ENCODE measurements around the gene NOS1AP.

Gene NOS1AP

DNA sequence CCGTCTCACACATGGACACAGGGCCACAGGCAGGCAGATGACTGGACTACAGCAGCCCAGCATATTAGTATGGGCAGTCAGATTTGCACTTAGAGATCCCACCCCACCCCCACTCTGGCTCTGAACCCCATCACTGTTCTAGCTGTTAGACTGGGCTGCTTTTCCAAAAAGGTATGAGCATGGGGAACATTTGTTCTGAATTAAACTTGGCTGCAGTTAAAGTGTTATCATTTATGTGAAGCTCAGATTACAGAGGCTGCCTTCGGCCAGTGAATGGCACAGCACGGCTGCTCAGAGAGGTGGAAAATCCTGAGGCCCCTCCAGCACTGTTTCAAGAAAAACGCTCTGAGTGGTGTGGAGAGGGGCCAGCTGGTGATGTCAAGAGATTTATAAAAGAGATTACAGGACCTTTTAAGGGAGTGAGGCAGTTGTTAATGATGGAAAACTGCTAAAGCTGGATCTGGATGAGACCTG is 6.9 kb upstream of the NOS1AP start:
- no peak for TF ChIP-seq TAF1 (IDR thresholded peaks at IDR 0.05; ENCODE audit: borderline replicate concordance, insufficient read depth, low read length)
- no peak for TF ChIP-seq POLR2AphosphoS5 (IDR thresholded peaks at IDR 0.05; ENCODE audit: low read depth, low read length)
- no peak for TF ChIP-seq FOXP2 (optimal IDR thresholded peaks at IDR 0.05; ENCODE audit: borderline replicate concordance, extremely low read depth, extremely low read length, insufficient read depth)
- TF ChIP-seq REST (IDR thresholded peaks at IDR 0.05; ENCODE audit: insufficient read depth in 1 of 2, low read depth in 2 of 2, low read length in 2 of 2) = no peak
- no peak for TF ChIP-seq SIN3A (IDR thresholded peaks at IDR 0.05; ENCODE audit: borderline replicate concordance, insufficient read depth, low read length)

- no peak for TF ChIP-seq TAF1 (IDR thresholded peaks at IDR 0.05; ENCODE audit: borderline replicate concordance, insufficient read depth, low read length)
- no peak for TF ChIP-seq POLR2AphosphoS5 (IDR thresholded peaks at IDR 0.05; ENCODE audit: low read depth, low read length)
- TF ChIP-seq REST (IDR thresholded peaks at IDR 0.05; ENCODE audit: insufficient read depth in 1 of 2, low read depth in 2 of 2, low read length in 2 of 2) = no peak
- no peak for TF ChIP-seq SIN3A (IDR thresholded peaks at IDR 0.05; ENCODE audit: borderline replicate concordance, insufficient read depth, low read length)
- TF ChIP-seq FOXP2 (optimal IDR thresholded peaks at IDR 0.05; ENCODE audit: borderline replicate concordance, extremely low read depth, extremely low read length, insufficient read depth) = no peak
Observed at GRCh38 chr1:162065016-162065415, 4.5 kb upstream of the NOS1AP start.

DNA sequence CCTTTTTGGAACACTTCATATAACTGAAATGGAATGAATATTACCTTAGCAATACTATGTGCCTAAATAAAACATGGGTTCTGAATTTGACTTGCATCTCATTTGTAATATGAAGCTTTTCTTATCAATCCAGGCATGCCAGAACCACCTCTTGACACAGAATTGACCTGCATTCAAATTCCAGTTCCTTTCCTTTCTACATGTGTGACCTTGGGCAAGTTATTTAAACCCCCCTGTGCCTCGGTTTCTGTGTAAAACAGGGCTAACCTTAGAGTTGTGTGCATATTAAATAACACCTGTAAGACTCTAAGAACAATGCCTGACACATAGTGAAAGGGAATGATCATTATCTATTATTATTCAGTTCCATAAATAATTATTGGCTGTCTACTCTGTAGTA is 2.0 kb upstream of the NOS1AP start:
- TF ChIP-seq POLR2AphosphoS5 (IDR thresholded peaks at IDR 0.05; ENCODE audit: low read depth, low read length) = no peak
- TF ChIP-seq FOXP2 (optimal IDR thresholded peaks at IDR 0.05; ENCODE audit: borderline replicate concordance, extremely low read depth, extremely low read length, insufficient read depth) = no peak
- no peak for TF ChIP-seq TAF1 (IDR thresholded peaks at IDR 0.05; ENCODE audit: borderline replicate concordance, insufficient read depth, low read length)
- no peak for TF ChIP-seq REST (IDR thresholded peaks at IDR 0.05; ENCODE audit: insufficient read depth in 1 of 2, low read depth in 2 of 2, low read length in 2 of 2)
- no peak for TF ChIP-seq SIN3A (IDR thresholded peaks at IDR 0.05; ENCODE audit: borderline replicate concordance, insufficient read depth, low read length)

- no peak for TF ChIP-seq FOXP2 (optimal IDR thresholded peaks at IDR 0.05; ENCODE audit: borderline replicate concordance, extremely low read depth, extremely low read length, insufficient read depth)
- no peak for TF ChIP-seq TAF1 (IDR thresholded peaks at IDR 0.05; ENCODE audit: borderline replicate concordance, insufficient read depth, low read length)
- TF ChIP-seq POLR2AphosphoS5 (IDR thresholded peaks at IDR 0.05; ENCODE audit: low read depth, low read length) = no peak
- TF ChIP-seq REST (IDR thresholded peaks at IDR 0.05; ENCODE audit: insufficient read depth in 1 of 2, low read depth in 2 of 2, low read length in 2 of 2) = no peak
- TF ChIP-seq SIN3A (IDR thresholded peaks at IDR 0.05; ENCODE audit: borderline replicate concordance, insufficient read depth, low read length) = no peak
Observed at GRCh38 chr1:162068301-162068700, 1.2 kb upstream of the NOS1AP start.

Measured in PFSK-1 (cell line).